GM12891 (cell line): Measurements from ENCODE around the gene C15orf62.

Experiments
- PAX5 ChIP-seq: IDR thresholded peaks from 2 replicates; pipeline ENCODE4 v1.6.1; 2011; ENCODE audit warnings: low read length, moderate library complexity, mild to moderate bottlenecking; ENCODE audit not compliant: insufficient read depth, severe bottlenecking
- POLR2A ChIP-seq: IDR thresholded peaks from 2 replicates; pipeline ENCODE4 v1.6.1; 2011; ENCODE audit warnings: low read depth, low read length, control low read depth
- POLR2AphosphoS5 ChIP-seq: IDR thresholded peaks from 2 replicates; pipeline ENCODE4 v1.6.1; 2011; ENCODE audit warnings: low read depth, low read length, control low read depth
- POU2F2 ChIP-seq: IDR thresholded peaks from 2 replicates; pipeline ENCODE4 v1.6.1; 2011; ENCODE audit warnings: low read depth, mild to moderate bottlenecking, control low read depth, low read length, moderate library complexity
- SPI1 ChIP-seq: IDR thresholded peaks from 2 replicates; pipeline ENCODE4 v1.6.1; 2011; ENCODE audit warnings: low read depth, low read length, control low read depth
- TAF1 ChIP-seq: IDR thresholded peaks from 2 replicates; pipeline ENCODE4 v1.6.1; 2011; ENCODE audit warnings: low read depth, low read length, control low read depth

GRCh38 chr15:40806672-40807027 lies 36.9 kb downstream of the C15orf62 start:
- no peak for TF ChIP-seq POLR2A
- no peak for TF ChIP-seq TAF1
- TF ChIP-seq POLR2AphosphoS5 = no peak
- TF ChIP-seq PAX5 = no peak
- TF ChIP-seq SPI1 = no peak
- no peak for TF ChIP-seq POU2F2
